A204.1 (cell line): ENCODE results near the gene IFNL2.
"Not testable (repeated sequence)": the region's sequence is repeated elsewhere in the genome, so short reads cannot be mapped to it uniquely, and the experiment has no call there.

ENCODE experiments used
- FAIRE-seq: peaks from 2 replicates; lab custom pipeline; 2012; peaks lifted over from hg19 to GRCh38; lab: Jason Lieb, UNC

Gene IFNL2

DNA sequence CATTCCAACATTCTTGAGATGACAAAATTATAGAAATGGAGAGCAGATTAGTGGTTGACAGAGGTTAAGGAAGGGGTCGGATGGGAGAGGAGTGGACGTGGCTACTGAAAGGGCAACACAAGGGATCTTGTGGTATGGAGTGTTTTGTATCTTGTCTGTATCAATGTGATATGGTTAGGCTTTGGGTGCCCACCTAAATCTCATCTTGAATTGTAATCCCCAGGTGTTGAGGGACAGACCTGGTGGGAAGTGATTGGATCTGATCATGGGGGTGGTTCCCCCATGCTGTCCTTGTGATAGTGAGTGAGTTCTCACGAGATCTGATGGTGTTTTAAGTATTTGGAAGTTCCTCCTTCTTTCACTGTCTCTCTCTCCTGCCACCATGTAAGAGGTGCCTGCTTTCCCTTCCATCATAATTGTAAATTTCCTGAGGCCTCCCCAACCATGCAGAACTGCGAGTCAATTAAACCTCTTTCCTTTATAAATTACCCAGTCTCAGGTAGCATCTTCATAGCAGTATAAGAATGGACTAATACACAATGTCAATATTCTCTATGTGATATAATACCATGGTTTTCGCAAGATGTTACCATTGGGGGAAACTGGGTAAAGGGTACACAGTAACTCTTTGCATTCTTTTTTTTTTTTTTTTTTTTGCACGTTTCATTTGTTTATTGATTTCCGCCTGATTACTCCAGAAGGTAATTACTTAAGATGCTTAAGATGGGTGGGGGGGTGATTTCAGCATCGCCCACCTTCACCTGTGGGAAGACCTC lies 14.6 kb upstream of the IFNL2 start:
- FAIRE-seq = no peak

DNA sequence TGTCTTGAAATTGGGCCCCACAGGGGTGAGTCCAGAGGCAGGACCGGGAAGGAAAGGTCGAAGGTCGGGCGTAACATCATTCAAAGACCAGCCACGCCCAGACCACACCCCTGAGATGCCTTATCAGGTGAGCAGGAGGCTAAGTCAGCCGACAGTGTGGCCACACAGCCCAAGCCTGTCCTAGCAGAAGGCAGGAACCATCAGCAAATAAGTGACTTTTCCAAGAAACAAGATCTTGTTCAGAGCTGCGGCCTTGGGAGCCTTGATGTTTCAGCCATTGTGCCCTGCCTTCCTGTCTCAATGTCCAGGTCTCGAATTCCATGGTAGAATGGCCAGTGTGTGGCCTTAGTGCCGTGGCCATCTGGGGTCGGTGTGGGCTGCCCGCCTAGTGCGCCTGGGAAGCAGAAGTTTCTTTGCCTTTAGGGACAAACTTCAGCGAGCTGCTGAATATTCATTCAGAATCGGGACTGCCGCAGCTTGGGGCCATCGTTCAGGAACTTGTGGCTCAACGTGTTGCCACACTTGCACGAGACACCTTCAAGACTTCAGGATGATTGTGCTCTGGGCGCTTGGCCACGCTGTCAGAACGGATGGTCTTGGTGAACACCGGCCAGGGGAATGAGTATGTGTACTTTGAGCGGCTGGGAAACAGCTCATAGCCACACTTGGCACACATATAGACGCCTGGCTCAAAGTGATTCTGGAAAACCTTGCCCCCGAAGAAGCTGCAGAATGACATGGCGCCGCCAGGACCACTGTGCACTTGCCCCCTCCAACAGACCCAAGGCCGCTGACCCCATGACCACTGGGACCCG lies 13.5 kb upstream of the IFNL2 start:
- no peak for FAIRE-seq

DNA sequence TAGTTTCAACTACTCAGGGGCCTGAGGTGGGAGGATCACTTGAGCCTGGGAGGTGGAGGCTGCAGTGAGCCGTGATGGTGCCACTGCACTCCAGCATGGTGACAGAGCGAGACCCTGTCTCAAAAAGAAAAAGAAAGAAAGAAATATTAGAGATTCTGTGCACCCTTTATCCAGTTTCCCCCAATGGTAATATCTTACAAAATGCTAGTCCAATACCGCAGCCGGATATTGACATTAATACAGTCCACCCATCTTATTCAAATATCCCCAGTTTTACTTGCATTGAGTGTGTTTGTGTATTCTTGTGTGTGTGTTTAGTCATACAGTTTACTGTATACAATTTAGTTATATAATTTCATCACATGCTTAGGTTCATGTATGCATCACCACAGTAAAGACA lies 11.0 kb upstream of the IFNL2 start:
- no peak for FAIRE-seq

DNA sequence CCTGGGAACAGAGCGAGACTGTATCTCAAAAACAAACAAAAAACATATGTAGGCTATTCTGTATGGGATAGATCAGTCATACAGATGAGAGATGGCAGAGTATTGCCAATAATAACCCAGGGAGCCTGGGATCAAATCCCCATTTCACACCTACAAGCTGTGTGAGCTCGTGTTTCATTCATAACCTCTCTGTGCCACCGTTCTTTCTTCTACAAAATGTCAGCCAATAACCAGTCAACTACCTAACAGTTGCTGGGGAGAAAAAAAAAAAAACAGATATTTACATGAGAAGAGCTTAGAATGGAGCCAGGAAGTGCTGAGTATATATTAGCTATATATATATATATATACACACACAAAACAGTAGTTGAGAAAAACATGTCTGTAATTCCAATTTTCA lies 6.5 kb upstream of the IFNL2 start:
- FAIRE-seq = no peak

DNA sequence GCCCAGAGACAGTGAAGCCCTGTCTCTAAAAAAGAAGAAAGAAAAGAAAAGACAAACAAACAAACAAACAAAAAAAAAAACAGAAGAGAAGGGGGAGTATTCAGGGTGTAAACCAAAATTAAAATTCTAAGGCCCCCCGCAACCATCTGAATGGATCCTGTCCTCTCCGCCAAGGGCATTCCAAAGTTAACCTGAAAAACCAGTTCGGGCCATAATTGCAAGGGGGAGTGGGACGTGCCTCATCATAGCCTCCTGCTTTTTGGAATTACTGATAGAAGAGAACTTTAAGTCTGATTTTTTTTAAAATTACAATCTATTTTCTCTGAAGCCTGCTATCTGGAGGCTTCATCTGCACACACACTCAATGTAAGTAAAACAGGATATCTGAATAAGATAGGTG lies 5.7 kb upstream of the IFNL2 start:
- no peak for FAIRE-seq

DNA sequence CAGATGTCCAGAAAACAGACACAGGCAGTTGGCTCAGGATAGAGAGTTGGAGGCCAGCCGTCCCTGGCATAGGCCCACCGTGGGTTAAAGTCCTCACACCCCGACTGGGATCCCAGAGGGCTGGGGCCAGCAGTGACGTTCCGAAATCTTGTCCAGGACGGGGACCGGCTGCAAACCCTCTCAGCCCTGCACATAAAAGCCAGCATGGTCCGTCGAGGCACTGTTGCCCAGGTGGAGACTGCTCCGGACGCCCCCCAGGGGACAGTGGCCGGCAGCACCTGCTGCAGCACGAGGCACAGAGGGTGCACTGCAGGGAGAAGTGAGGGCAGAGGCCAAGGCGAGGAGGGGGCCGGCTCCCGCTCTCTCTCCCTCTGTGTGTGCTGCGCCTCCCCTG lies 4.3 kb upstream of the IFNL2 start:
- no peak for FAIRE-seq

DNA sequence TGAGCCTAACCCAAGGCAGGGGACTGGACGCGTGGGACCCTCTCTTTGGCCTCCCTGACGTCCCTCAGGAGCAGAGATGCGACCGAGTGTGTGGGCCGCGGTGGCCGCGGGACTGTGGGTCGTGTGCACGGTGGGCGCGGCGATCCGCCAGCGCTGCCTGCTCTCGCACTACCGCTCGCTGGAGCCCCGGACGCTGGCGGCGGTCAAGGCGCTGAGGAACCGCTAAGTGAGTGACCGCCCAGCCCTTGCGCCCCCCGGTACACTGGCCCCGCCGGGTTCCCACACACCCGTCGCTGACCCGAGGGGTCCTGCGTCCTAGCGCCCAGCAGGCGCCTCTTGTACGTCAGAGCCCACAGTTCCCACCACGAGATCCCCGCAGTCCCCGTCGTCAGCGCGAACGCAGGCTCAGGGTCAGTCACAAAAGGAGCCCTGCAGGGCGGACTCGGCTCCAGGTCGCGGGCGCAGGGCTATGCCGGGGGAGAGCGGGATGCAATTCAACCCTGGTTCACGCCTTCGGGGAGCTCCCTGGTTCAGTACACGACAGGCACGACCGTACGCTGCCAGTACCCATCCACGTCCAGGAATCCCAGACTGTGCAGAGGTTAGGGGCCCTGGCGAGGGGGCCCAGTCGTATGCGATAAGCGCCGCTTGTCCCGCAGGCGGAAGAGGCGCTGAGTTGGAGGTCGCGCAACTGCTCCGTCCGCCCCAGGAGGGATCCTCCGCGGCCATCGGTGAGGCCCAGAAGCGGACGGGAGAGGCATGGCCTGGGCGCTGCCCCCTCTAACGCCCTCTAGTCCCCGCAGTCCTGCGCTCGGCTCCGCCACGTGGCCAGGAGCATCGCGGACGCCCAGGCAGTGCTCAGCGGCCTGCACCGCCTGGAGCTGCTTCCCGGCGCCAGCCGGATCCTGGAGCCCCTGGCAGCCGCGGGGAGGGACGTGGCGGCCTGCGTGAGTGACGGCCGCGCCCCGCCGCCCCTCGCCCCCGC lies 3.6 kb upstream of the IFNL2 start:
- FAIRE-seq = no peak

DNA sequence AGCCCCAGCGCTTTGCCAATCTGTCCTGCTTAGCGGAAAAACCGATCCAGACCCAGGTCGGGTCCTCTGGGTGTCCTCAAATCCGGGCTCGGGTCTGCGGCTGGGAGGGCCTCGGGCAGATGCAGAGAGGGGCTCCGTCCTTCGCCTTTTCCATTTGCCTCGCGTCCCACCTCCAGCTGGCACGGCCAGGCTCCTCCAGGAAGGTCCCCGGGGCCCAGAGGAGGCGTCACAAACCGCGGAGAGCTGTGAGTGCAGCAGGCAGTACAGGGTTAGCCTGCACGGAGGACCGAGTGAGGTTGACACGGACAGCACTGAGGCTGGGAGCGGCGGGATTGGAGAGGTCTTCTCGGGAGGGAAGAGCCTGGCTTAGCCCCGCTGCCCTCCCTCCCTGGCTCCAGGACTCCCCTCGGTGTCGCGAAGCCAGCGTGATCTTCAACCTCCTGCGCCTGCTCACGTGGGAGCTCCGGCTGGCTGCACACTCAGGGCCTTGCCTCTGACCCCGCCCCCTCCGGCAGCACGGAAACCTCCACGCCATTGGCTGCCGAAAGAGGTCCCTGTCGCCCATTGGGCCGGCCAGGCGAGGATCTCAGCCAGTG lies 2.8 kb upstream of the IFNL2 start:
- FAIRE-seq = no peak

DNA sequence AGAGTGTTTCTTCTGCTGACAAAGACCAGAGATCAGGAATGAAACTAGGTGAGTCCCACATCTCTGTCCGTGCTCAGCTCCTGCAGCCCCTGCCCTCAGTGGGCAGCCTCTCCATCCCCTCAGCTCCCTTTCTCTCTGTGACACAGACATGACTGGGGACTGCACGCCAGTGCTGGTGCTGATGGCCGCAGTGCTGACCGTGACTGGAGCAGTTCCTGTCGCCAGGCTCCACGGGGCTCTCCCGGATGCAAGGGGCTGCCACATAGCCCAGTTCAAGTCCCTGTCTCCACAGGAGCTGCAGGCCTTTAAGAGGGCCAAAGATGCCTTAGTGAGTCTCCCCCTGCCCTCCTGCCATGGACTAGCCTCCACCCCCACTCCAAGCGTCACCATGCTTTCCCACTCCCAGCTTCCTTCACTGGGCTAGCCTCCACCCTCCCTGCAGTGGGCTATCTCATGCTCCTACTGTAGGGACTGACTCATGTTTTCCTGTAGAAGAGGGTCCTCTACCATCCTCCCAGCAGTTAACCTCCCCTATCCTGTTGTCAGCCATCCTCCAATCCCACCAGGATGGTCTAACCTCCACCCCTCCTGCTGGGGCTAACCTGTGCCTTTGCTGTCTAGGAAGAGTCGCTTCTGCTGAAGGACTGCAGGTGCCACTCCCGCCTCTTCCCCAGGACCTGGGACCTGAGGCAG lies 481 bp downstream of the IFNL2 start:
- not testable (repeated sequence) for FAIRE-seq

DNA sequence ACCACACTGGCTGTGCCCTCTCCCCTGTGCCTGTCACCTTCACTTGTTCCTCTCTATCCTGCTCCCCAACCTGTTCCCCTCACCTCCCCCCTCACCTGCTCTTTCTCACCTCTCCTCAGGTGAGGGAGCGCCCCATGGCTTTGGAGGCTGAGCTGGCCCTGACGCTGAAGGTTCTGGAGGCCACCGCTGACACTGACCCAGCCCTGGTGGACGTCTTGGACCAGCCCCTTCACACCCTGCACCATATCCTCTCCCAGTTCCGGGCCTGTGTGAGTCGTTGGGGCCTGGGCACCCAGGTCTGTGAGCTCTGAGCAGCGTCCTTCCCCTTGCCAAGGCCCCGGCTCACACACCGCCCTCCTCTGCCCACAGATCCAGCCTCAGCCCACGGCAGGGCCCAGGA lies 1.2 kb downstream of the IFNL2 start:
- not testable (repeated sequence) for FAIRE-seq

DNA sequence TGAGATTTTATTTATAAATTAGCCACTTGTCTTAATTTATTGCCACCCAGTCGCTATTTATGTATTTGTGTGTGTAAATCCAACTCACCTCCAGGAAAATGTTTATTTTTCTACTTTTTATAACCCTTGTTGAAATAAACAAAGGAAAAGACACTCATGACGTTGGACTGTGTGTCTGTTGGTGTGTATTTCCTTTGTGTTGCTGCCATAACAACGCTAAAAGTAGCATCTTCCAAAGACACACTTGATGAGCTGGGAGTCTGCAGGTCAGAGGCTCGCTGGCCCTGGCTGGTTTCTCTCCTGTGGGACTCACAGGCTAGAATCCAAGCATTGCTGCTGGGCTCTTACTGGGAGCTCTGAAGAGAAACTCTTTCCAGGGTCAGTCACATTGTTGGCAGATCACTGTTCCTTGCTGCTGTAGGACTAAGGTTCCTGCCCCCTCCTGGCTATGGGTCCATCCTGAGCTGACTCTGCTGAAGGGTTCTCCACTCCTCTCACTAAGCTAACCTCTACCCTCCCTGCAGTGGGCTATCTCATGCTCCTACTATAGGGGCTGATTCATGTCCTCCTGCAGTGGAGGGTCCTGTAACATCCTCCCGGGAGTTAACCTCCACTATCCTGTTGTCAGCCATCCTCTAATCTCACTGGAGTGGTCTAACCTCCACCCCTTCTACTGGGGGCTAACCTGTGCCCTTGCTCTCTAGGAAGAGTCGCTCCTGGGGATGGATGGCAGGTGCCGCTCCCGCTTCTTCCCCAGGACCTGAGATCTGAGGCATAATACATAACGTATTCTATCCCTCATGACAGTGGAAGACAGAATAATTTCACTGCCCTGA lies 2.1 kb downstream of the IFNL2 start:
- no peak for FAIRE-seq

DNA sequence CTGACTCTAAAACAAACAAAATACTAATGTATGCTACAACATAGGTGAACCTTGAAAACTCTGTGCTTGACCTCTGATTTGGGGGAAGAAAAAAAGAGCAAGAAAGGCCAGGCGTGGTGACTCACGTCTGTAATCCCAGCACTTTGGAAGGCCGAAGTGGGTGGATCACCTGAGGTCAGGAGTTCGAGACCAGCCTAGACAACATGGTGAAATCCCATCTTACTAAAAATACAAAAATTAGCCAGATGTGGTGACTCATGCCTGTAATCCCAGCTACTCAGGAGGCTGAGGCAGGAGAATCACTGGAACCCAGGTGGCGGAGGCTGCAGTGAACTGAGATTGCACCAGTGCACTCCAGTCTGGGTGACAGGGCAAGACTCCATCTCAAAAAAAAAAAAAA lies 5.7 kb downstream of the IFNL2 start:
- not testable (repeated sequence) for FAIRE-seq

DNA sequence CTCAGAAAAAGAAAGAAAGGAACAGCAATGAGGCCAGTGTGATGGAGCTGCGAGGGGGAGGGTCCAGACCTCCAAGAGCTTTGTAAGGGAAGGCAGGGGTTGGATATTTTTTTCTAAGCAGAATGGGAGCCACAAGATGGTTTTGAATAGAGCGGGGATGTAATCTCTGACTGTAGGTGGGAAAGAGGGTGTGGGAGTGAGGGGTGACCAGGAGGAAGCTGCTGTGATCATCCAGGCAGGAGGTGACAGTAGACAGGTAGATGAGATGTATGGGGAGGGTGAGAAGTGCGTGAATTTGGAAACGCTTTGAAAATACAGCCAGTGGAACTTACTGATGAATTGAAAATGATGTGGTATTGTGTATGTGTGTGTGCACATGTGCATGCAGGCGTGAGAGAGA lies 7.4 kb downstream of the IFNL2 start:
- no peak for FAIRE-seq

DNA sequence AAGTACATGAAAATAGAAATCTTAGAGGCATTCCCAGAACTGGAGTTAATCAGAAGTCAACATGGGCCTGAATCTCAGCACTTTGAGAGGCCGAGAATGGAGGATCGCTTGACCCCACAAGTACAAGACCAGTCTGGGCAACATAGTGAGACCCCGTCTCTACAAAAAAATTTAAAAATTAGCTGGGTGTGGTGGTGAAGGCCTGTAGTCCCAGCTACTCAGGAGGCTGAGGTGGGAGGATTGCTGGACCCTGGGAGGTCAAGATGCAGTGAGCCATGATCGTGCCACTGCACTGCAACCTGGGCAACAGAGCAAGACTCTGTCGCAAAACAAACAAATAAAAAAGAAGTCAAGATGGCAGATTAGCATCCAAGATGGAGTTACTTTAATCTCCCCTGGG lies 8.5 kb downstream of the IFNL2 start:
- no peak for FAIRE-seq

DNA sequence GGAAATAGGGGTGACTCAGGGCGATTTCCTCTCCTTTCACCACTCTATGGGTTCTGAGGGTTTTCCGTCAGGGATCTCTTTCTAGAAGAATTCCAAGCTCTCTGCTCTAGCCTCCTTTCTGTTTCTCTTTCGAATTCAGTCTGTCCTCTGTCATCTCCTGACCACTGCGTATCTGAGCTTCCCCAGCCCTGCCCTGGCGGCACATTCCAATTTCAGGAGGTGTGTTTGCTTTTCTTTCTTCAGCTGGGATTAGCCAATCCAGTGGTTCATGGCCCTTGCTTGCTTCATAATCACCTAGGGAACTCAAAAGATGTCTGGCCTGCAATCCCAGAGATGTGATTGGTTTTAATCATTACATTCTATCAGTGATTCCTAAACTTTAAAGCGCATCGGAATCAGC lies 9.4 kb downstream of the IFNL2 start:
- FAIRE-seq = no peak

DNA sequence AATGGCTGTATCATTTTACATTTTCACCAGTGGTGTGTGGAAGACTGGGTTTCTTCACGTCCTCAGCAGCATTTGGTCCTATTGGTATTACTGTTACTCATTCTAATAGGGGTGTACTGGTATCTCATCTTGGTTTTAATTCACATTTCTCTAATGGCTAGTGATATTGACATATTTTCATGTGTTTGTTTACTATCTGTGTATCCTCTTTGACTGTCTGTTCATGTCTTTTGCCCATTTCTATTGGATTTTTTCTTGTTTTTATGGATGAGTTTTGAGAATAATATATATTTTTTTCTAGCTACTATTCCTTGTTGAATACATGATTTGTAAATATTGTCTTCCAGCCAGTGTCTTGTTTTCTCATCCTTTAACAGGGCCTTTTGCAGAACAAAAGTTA lies 13.8 kb downstream of the IFNL2 start:
- FAIRE-seq = no peak

DNA sequence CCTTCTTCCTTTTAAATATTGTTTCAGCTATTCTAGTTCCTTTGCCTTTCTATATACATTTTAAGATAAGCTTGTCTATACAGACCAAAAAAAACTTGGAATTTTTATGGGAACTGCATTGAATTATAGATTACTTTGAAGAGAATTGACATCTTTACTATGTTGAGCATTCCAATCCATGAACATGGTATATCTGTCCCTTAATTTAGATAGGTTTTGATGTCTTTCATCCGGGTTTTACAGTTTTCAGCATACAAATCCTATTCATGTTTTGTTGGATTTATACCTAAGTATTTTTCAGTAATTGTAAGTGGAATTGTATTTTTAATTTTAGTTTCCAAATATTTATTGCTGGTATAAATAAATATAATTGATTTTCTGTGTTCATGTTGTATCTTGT lies 15.8 kb downstream of the IFNL2 start:
- FAIRE-seq = peak; percentile 3

DNA sequence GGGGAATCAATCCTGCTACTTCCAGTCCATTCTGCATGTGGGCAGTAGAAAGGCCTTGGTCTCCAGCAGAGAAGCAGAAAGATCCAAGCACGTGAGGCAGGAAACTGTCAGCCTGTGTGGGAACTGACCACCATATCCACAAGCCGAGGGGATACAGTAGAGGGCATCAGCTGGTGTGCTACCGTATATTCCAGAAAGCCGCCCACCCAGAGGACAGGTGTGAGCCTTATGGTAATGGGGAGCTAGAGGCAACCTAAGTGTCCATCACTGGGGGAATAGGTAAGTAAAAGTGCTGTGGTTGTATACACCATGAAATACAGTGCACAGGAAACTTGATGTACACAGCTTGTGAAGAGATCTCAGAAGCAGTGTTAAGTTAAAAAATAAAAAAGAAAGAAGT lies 25.2 kb downstream of the IFNL2 start:
- FAIRE-seq = no peak

DNA sequence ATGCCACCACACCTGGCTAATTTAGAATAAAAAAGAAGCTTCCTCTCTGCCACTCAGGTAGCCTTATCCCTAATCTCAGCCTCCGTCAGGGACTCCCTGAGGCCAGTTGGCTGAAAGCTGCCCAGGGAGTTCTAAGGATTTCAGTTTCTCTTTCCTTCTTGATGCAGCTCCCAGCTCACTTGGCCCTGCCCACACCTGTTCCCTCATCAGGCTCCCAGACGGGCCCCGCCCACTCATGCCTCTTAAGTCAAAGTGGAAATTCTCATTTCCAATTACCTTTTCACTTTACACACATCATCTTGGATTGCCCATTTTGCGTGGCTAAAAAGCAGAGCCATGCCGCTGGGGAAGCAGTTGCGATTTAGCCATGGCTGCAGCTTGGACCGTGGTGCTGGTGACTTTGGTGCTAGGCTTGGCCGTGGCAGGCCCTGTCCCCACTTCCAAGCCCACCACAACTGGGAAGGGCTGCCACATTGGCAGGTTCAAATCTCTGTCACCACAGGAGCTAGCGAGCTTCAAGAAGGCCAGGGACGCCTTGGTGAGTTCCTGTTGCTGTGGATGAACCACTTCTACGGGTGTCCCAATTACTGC lies 28.0 kb downstream of the IFNL2 start, which contains the start of gene IFNL1:
IFNL1 (plus strand) TSS at position 353 of the 591 bp plus-strand sequence; CDS start at position 368, 15 bp downstream.
- FAIRE-seq = no peak

DNA sequence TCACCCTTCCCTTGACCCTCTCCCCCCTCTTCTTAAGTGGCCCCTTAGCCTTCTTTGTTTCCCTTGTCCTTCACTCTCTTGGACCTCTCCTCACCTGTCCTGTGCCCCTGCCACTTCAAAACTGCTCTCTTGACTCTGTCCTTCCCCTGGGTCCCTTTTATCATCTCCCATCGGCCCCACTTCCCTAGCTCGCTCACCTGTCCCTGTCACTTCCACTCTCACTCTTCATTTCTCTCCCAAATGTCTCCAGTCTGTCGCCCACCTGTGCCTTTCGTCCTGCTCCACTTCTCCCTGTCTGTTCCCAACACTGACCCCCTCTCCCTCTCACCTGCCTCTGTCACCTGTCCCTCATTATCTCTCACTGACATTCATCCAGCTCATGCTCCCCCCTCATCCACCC lies 28.7 kb downstream of the IFNL2 start:
- FAIRE-seq = no peak
